GM18508 (cell line): ENCODE measurements around the gene MAVS.
"Not testable (repeated sequence)": the region's sequence is repeated elsewhere in the genome, so short reads cannot be mapped to it uniquely, and the experiment has no call there.

Experiments used
- ATAC-seq: cut with Tn5 transposase; IDR thresholded peaks from one replicate; pipeline ENCODE4 v1.9.1; 2021; ENCODE audit warnings: moderate number of reproducible peaks; ENCODE audit not compliant: insufficient read depth, unreplicated experiment

MAVS gene

DNA sequence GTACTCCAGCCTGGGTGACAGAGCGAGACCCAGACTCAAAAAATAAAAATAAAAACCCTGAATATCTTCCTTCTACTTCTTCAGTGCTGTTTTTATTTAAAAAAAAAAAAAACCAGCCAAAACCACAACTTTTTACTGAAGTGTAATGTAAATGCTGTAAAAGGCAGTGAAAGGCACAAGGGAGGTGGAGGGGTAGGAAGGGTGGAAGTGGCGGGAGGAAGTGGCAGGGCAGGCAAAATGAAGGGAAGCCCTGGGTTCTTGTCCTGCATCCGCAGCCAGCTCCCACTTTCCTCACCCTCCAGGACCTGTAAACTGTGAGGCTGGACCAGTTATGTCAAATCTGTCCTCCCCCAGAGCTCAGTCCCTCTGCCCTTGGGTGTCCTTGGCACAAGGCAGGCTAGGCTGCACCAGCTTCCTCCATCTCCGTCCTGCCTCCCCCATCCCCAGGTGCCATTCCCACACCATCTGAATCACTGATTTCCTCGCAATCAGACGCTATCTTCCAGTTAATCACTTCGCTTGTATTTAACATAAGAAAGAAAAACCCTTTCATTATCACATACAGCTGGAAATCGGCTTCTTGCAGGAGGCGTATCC, 28.8 kb downstream of the MAVS start:
- ATAC-seq, result no peak

DNA sequence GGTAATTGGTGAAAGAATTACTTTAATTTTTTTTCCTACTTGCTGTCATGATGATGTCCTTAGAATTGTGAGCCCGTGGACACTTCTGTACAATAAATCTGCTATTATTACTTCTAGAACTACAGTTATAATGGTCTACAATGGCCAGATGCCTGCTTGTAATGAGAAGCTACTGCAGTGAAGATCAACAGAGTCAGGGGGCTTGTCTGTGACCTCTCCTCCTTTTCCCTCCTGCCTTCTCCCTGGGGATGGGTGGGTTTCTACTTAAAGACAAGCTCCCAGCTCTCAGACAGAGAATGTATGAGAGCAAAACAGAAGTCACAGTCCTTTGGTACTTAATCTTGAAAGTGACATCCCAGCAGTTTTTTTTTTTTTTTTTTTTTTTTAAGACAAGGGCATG, 29.4 kb downstream of the MAVS start:
- no peak for ATAC-seq

DNA sequence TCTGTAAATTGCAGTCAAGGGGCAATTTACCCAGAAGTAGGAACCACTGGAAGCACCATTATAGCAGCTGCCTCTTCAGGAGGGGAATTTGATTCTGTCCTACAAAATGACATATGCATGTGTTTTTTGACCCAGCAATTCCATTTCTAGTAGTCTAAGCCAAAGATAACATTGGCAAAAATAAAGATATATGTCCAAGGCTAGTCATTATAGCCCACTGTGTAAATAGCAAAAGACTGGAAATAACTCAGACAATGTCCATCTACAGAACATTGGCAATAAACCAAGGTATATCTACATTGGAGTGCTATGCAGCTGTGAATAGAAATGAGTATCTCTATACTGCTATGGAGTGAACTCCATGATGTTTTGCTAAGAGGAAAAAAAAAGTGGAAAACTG, 30.0 kb downstream of the MAVS start:
- no peak for ATAC-seq

DNA sequence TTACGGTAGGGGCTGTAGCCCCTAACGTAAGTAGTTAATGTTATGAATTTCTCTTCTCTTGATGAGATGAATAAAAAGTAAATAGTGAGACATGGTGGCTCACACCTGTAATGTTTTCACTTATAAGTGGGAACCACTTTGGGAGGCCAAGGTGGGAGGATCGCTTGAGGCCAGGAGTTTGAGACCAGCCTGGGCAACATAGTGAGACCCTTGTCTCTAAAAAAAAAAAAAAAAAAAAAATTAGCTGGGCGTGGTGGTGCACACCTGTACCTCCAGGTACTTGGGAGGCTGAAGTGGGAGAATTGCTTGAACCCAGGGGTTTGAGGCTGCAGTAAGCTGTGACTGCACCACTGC, 32.3 kb downstream of the MAVS start:
- ATAC-seq, result not testable (repeated sequence)

DNA sequence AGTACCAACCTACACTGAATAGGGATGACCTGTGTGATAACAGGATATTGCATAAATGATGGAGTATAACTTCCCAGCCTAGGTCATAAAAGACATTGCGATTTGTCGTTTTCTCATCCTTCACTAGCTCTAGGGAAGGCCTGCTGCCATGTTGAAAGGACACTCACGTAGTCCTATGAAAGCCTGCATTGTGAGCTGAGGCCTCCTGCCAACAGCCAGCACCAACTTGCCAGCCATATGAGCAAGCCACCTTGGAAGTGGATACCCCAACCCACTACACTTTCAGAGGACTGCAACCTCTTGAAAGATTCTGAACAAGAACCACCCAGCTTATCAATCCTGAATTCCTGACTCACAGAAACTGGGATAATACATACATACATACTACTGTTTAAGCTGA, 39.1 kb downstream of the MAVS start:
- no peak for ATAC-seq

DNA sequence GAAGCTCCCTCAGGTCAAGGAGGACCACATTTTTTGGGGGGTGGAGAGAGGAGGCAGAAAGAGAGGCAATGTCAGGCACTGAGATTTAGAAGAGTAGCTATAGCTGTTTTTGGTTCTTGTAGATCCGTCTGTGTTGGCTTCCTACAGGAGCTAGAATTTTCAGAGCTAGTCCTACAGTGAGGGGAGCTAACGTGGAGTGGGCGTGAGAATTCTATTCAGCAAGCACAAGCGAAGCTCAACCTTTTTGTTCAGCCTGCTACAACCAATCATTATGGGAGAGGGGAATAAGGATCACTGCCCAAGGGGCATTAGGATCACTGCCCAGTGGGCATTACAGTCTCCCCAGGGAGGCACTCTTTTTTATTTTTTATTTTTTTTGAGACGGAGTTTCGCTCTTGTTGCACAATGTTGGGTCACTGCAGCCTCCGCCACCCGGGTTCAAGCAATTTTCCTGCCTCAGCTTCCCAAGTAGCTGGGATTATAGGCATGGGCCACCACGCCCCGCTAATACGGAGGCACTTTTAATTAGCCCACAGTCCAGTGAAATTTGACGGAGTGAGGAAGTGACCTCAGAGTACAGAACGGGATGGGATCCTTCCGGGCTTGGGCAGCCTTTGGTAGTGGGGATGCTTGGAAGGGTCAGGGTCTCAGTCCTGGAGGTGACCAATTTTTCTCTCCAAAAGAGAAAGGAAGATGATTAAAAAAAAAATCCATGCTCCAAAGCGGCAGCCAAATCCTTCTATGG, 41.4 kb downstream of the MAVS start:
- ATAC-seq, result no peak

DNA sequence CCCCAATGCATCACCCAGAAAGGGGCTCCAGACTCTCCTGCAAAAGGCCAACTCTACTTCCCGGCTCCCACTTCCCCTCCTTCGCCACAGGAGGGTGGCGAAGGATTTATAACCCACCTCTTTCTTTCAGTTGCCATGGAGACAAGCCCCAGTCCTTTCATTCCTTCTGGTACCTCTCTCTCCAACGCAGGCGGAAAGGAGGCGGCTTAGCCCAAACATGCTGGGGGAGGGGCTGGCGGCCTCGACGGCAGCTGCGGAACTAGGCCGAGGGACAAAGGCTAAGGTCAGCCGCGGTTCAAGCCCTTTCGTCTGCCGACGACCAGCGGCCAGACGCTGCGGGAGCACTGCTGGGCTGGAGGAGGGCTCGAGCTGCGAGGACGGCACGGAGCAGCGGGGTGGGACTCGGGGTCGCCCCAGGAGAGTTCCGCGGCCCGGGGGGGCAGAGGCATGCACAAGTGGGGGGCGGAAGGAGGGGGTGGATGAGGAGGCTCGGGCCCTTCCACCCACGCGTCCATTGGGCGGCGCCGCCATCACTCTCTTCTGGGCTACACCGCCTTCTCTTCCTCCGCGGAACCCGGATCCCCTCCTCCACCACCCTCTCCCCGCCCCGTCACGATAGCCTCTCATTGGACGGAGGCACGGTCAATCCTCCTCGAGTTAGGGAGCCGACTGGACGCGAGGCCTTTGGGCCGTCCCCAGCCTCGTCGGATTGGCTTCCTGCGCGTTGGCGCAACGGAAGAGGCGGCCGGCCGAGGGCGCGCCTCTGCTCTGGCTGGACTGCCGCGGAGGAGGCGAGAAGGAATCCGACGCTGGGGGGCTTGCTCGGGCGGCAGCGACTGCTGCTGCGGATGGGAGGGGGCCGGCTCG, 42.2 kb downstream of the MAVS start, which contains the start of gene PANK2:
Gene PANK2, plus strand, starts transcription at position 766 of the 867 bp plus-strand sequence.
- ATAC-seq, result peak; percentile 73

DNA sequence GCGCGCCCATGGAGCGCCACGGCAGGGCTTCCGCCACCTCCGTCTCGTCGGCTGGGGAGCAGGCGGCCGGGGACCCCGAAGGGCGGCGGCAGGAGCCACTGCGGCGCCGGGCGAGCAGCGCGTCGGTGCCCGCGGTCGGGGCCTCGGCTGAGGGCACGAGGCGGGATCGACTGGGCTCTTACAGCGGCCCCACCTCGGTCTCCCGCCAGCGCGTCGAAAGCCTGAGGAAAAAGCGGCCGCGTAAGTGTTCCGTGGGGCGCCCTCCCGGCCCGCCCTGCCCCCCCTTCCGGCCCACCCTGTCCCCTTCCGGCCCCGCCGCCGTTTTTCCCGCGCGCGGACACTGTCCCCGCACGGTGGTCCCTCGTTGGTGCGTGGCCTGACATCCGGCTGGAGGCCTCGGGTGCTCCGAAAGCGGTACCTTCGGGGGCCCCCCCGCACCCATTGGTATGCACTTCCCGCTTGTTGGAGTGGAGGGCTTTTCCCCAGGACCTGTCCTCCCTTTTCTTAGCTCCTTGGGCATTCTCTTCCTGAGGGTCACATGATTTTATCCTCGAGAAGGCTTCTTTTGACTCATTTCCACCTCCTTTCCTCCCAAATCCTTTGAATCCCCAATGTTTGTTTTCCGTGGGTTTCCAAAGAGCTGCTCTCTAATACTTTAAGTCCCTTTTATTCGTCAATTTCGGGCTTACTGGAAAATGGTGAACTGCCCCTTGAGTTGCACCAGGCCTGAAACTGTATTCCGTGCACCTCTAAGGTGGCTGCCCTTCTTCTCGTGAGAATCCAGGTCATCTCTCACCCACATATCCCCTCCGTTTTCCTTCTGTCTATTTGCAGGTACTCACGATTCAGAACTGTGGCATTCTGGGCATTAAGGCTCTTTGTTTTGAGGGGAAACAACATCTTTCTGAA, 43.1 kb downstream of the MAVS start:
- no peak for ATAC-seq

DNA sequence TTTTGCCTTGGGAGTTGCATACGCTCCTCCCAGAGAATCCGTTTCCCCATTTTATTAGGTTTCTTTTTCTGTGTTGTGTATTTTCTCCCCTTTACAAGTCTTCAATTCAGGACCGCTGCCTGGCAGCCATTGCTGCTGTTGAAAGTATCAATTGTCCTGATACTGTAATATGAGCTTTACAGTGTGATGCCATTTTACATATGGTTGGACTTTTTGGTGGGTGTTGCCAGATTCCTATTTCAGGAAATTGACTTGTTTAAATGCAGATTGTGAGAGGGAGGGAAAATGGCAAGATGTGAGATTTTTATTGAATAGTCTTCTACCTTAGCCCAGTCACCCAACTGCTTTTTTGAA, 43.7 kb downstream of the MAVS start:
- no peak for ATAC-seq

DNA sequence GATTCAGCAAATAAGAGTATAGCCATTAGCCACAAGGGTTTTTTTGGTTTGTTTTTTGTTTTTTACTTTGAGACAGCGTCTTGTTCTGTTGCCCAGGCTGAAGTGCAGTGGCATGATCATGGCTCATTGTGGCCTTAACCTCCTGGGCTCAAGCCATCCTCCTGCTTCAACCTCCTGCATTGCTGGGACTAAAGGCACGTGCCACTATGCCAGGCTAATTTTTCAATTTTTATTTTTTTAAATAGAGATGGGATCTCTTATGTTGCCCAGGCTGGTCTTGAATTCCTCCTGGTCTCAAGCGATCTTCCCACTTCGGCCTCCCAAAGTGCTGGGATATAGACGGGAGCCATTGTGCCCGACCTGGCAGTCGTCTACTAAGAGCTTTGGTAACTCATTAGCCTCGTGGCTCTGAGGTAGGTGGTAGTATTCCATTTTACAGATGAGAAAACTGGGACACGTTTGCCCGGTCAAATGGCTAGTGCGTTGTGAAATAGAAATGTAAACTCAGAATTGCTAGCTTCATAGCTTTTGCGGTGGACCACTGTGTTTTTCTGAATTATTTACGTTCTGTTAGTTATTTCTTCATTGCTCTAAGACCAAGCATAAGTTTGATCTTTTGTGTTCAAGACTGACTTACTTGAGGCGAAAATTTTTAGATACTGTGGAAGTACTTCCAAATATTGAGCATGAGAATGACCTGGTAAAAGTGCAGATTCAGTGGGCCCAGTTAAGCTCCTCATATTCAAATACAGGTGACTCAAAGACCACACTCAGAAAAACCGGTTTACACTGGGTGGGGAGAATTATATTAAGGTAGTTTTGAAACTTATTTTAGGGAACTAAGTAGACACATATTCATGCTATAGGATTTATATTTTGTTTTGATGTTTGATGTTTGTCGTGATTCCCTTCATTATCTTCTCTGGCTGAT, 44.6 kb downstream of the MAVS start:
- ATAC-seq, result no peak

DNA sequence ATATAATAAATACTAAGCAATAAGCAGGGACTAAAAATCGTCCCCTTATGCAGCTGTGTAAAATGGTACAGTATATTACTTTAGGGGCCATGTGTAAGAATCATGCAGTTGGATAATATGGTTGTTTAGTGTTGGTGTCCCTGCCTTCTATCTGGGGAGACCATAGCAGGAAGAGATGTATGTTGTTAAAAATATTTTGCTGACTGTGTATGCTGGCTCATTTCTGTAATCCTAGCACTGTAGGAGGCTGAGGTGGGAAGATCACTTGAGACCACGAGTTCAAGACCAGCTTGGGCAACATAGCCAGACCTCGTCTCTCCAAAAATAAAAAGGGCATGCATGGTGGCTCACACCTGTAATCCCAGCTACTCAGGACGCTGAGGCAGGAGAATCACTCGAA, 48.2 kb downstream of the MAVS start:
- no peak for ATAC-seq

DNA sequence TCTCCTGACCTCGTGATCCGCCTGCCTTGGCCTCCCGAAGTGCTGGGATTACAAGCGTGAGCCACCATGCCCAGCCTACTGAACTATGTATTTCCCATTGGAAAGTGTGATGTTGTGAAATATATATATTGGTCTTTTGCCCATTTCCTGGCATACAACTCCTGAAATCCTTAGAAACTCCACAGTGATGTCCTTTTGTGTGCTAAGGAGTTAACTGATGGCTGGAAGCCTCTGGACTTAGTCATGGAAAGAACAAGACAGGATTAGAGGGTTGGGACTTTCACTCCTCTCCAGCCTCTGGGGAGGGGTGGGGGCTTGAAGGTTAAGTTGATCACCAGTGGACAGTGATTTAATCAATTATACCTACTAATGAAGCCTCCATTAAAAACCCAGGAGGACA, 49.7 kb downstream of the MAVS start:
- no peak for ATAC-seq

DNA sequence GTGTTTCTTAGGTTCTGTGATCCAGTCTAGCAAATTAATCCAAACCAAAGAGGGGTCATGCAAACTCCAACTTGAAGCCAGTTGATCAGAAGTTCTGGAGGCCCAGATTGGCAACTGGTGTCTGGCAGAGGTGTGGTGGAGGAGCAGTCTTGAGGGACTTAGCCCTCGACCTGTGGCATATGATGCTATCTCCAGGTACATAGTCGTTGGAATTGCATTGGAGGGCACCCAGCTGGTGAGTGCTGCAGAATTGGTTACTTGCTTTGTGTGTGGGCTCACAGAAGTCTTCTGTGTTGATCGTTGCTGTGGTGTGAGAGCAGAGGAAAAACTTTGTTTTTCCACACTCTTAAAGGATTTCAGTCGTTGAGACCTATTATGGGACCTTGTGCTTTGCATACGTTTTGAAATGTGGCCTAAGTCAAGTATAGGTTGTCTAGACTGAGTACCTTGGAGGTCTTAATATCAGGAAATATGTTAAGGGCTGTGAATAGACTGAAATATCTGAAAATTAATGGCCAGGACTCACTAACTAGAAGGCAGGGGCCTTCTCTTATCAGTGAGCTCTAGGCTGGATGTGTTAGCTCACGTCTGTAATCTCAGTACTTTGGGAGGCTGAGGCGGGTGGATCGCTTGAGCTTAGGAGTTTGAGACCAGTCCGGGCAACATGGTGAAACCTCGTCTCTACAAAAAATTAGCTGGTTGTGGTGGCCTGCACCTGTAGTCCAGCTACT, 50.4 kb downstream of the MAVS start:
- ATAC-seq, result no peak

DNA sequence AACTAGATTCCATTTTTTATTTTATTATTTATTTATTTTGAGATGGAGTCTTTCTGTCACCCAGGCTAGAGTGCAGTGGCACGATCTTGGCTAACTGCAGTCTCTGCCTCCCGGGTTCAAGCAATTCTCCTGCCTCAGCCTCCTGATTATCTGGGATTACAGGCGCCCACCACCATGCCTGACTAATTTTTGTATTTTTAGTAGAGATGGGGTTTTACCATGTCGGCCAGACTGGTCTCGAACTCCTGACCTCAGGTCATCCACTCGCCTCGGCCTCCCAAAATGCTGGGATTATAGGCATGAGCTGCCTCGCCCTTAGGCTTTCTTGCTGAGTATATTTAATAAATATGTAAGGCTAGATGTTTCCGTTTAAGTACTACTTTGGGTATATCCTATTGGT, 51.5 kb downstream of the MAVS start:
- not testable (repeated sequence) for ATAC-seq

DNA sequence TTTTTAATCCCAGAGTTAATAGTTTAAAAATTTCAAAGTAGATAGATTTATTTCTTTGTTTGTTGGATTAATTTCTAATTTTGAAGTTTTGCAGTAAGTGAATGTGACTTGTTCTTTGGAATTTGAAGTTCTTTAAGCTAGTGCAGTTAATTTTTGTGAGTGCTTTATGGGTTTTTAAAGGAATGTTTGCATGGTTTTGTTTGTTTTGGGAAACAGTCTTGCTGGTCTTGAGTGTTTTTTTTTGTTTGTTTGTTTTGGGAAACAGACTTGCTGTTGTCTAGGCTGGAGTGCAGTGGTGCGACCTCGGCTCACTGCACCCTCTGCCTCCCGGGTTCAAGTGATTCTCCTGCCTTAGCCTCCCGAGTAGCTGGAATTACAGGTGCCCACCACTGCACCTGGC, 52.0 kb downstream of the MAVS start:
- no peak for ATAC-seq

DNA sequence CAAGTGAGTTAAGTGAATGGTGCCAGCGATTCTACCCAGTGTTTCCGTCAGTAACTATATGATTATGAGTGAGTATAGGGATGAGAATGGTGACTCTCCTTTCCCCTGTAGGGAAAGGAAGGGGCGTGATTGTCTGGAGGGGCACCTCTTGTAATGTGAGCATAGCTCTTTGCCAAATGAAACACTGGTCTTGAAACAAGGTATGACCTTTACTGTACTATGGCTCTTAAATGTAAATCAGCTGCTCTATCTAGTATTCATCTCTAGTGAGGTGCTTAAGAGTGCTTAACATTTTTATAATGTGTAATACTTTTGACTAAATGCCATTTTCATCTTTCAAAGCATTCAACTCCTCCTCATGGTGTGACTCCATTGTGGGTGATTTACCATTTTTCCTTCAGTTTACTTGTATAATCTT, 53.6 kb downstream of the MAVS start:
- ATAC-seq, result no peak

DNA sequence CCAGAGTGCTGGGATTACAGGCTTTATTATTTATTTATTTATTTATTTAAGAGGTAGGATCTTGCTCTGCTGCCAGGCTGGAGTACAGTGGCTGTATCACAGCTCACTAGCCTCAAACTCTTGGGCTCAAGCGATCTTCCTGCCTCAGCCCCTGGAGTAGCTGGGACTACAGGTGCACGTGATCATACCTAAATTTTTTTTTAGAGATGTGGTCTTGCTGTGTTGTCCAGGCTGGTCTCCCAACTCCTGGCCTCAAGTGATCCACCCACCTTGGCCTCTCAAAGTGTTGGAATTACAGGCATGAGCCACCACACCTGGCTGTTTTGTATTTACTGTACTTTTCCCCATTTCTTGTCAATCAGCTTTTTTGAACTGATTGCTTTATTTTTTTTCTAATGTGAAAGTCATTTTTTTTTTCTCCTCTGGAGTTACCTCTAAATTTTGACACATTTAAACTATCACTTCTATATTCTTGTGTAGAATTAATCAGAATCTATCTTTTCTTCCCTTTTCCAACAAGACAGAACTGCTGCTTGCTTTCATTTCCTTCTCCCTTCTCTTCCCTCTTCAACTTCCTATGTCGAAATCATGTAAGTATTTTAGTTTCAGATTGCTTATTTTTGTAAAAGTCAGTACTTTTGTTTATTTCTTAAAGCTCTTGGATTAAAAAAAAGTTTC, 54.5 kb downstream of the MAVS start:
- ATAC-seq, result no peak
